Keratinocyte (primary cell): ENCODE measurements around the gene CTSZ. TPM values are rescaled to one million over a fixed set of nuclear protein-coding genes. Genes with fewer than 3 reads are reported as not detected.

Experiments used
- DNase-seq: peaks from one replicate; pipeline ENCODE4 v3.0.0-alpha.2; 2011; ENCODE audit warnings: low read depth, missing footprints, low spot score
- FAIRE-seq: peaks from 2 replicates; lab custom pipeline; 2011; peaks lifted over from hg19 to GRCh38; lab: Jason Lieb, UNC
- H2AFZ ChIP-seq: 2 replicates; pipeline ENCODE4 v1.6.0; 2012; ENCODE audit warnings: low read length, control low read depth, inconsistent platforms; ENCODE audit not compliant: control insufficient read depth
- H3K27ac ChIP-seq: 2 replicates; pipeline ENCODE4 v1.5.1; 2011; ENCODE audit warnings: low read length; ENCODE audit not compliant: control insufficient read depth, insufficient read depth
- H3K27me3 ChIP-seq: 3 replicates; pipeline ENCODE4 v1.6.0; 2011; ENCODE audit warnings: low read length; ENCODE audit not compliant: control insufficient read depth, insufficient read depth; ENCODE audit errors: extremely low read depth
- H3K36me3 ChIP-seq, 2 experiments: 2 replicates in 1 of 2; 3 replicates in 1 of 2; pipeline ENCODE4 v1.5.1; 2011; ENCODE audit warnings: low read length in 2 of 2, mild to moderate bottlenecking in 1 of 2; ENCODE audit not compliant: control insufficient read depth in 2 of 2, insufficient read depth in 2 of 2; ENCODE audit errors: extremely low read depth in 1 of 2
- H3K4me1 ChIP-seq: 3 replicates; pipeline ENCODE4 v1.5.1; 2011; ENCODE audit warnings: low read length; ENCODE audit not compliant: control insufficient read depth, insufficient read depth; ENCODE audit errors: extremely low read depth
- H3K4me2 ChIP-seq: 3 replicates; pipeline ENCODE4 v1.6.0; 2011; ENCODE audit warnings: low read depth, low read length; ENCODE audit not compliant: control insufficient read depth, insufficient read depth; ENCODE audit errors: extremely low read depth
- H3K4me3 ChIP-seq, 3 experiments: fragments of 200-600 bp in 1 of 3; sonication (generic) in 1 of 3; 2 replicates in 2 of 3; 3 replicates in 1 of 3; pipeline ENCODE4 v1.5.1; 2011 to 2016; ENCODE audit warnings: low read length in 3 of 3, mild to moderate bottlenecking in 3 of 3, control low read depth in 2 of 3, inconsistent platforms in 1 of 3, low read depth in 1 of 3, mixed read lengths in 1 of 3, mixed run types in 1 of 3, moderate library complexity in 1 of 3; ENCODE audit not compliant: control insufficient read depth in 2 of 3, insufficient read depth in 2 of 3; ENCODE audit errors: extremely low read depth in 1 of 3
- H3K79me2 ChIP-seq: 2 replicates; pipeline ENCODE4 v1.6.0; 2012; ENCODE audit warnings: low read length; ENCODE audit not compliant: control insufficient read depth, insufficient read depth
- H3K9ac ChIP-seq: 3 replicates; pipeline ENCODE4 v1.6.0; 2011; ENCODE audit warnings: low read length; ENCODE audit not compliant: control insufficient read depth, insufficient read depth; ENCODE audit errors: extremely low read depth
- H3K9me1 ChIP-seq: 3 replicates; pipeline ENCODE4 v1.6.0; 2011; ENCODE audit warnings: low read length; ENCODE audit not compliant: control insufficient read depth, insufficient read depth; ENCODE audit errors: extremely low read depth
- H3K9me3 ChIP-seq: 2 replicates; pipeline ENCODE4 v1.5.1; 2012; ENCODE audit warnings: low read depth, low read length; ENCODE audit not compliant: control insufficient read depth
- H4K20me1 ChIP-seq: 3 replicates; pipeline ENCODE4 v1.6.0; 2011; ENCODE audit warnings: low read length; ENCODE audit not compliant: control insufficient read depth, insufficient read depth; ENCODE audit errors: extremely low read depth
- CTCF ChIP-seq, 3 experiments: IDR thresholded peaks in 1 of 3; conservative IDR thresholded peaks in 1 of 3; optimal IDR thresholded peaks in 1 of 3; 2 replicates in 2 of 3; 3 replicates in 1 of 3; pipeline versions ENCODE3 to v1.5.1; 2011; ENCODE audit warnings: low read length in 3 of 3, mild to moderate bottlenecking in 3 of 3, moderate library complexity in 2 of 3, control low read depth in 1 of 3, inconsistent platforms in 1 of 3; ENCODE audit not compliant: insufficient read depth in 2 of 3; ENCODE audit errors: extremely low read depth in 1 of 3
- EZH2 ChIP-seq: IDR thresholded peaks from one replicate; pipeline ENCODE4 v1.6.1; 2012; ENCODE audit warnings: inconsistent platforms, mild to moderate bottlenecking, low read length, moderate library complexity
- dilution Hi-C: fragments of 300-500 bp; cut with MboI; formaldehyde crosslinking; loops from one replicate; pipeline ENCODE4 v1.7.0; 2020; ENCODE audit warnings: low sequenced_read_pairs; ENCODE audit not compliant: extremely low pct_ligation_motif_present
- polyA plus RNA-seq, 5 experiments: library from polyadenylated mRNA; depleted of rRNA in 3 of 5; stranded (reverse) in 3 of 5; stranded (forward) in 1 of 5; unstranded in 1 of 5; fragments of >200 nt; gene quantifications; 1 replicate in 1 of 5; 2 replicates in 3 of 5; 3 replicates in 1 of 5; pipeline versions ENCODE4 v1.2.1 to v1.2.3, GENCODE V29; 2011 to 2012; ENCODE audit warnings: missing spikeins in 2 of 5, low read depth in 1 of 5, low replicate concordance in 1 of 5

The CTSZ gene
- polyA plus RNA-seq, 1 donor (not counting 4 experiments of a cell fraction or from before 2014, with no cell fraction given) = 138 TPM

DNA sequence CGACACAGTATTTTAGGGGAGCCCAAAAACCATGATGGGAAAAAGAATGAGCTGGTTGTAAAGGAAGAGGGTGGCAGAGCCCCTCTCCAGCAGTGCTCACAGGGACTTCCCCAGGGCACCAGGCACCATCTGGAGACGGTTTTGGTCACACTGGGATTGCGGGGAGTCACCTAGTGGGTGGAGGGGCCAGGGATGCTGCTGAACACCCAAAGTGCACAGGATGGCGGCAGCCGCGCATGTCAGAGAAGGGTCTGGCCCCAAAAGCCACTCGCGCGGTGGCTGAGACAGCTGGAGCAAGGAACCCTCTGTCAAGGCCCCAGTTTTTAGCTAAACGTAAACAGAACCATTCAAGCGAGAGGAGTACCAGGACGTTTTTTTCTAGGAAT lies 10.8 kb downstream of the CTSZ start:
- no peak for TF ChIP-seq EZH2
- TF ChIP-seq CTCF (optimal IDR thresholded peaks at IDR 0.05 in 1 of 3, IDR thresholded peaks at IDR 0.05 in 1 of 3, conservative IDR thresholded peaks at IDR 0.05 in 1 of 3; ENCODE audit: extremely low read depth in 1 of 3, insufficient read depth in 2 of 3, low read length in 3 of 3) = no peak
- FAIRE-seq (no peak), DNase-seq (no peak)
- no peaks in the 10 kb centered on the region for H3K9me3 ChIP-seq
- H2AFZ ChIP-seq = no peak overlapping the region
- dilution Hi-C loops = no loop called here
- H3K4me3 ChIP-seq = no peak overlapping the region
- H3K79me2 ChIP-seq = no peaks in the 10 kb centered on the region
- peaks cover 30 to 33% of the 10 kb centered on the region in 2 experiments for H3K36me3 ChIP-seq
- no peaks in the 10 kb centered on the region for H4K20me1 ChIP-seq
- H3K9me1 ChIP-seq = no peaks in the 10 kb centered on the region
- H3K4me1 ChIP-seq = no peaks in the 10 kb centered on the region
- H3K27me3 ChIP-seq = no peaks in the 10 kb centered on the region
- H3K27ac ChIP-seq = no peak overlapping the region
- no peak overlapping the region for H3K4me2 ChIP-seq
- H3K9ac ChIP-seq = no peak overlapping the region

DNA sequence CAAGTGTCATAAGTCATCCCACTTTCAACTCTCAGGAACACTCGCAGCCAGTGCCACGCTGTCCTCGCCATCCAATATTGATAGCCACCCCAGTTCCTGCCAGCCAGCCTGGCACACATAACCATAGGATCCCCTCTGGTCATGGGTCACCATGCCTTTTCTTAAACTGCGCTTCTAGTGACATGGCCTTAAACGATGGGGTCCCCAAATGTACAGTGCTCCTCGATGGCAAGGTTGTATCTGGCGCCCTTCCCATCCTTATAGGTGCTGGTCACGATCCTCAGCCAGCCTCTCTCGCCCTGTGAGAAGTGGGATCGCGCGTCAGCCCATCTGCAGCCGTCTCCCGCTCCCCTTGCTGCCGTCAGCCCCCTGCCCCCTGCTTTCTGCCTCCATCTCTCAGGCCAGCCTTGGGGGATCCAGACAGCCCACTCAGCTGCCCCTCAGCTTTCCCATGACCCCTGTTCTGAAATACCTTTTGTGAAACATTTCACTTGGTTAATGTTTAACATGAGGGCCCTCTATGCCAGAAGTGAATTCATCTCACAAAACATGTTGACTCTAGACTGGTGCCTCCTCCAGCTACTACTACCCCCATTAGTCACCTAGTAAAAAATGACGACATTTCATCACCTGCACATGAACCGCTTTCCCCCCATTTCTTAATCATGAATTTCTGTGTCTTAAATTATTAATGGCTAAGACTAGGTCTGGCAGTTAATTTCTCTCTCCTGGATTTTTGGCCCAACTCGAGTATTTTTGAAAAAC lies 11.4 kb downstream of the CTSZ start:
- Histone ChIP-seq H3K27ac (no peak overlapping the region), H3K4me2 (no peak overlapping the region)
- DNase-seq = no peak

More for the DNA sequence above, 11.4 kb downstream of the CTSZ start:
- H3K27me3 ChIP-seq = no peaks in the 10 kb centered on the region
- H3K9me3 ChIP-seq = no peaks in the 10 kb centered on the region
- no peaks in the 10 kb centered on the region for H4K20me1 ChIP-seq
- no peaks in the 10 kb centered on the region for H3K4me1 ChIP-seq
- no peaks in the 10 kb centered on the region for H3K9me1 ChIP-seq
- H2AFZ ChIP-seq = no peak overlapping the region
- H3K4me3 ChIP-seq = no peak overlapping the region
- H3K79me2 ChIP-seq = no peaks in the 10 kb centered on the region
- TF ChIP-seq EZH2 (no peak), CTCF (optimal IDR thresholded peaks at IDR 0.05 in 1 of 3, IDR thresholded peaks at IDR 0.05 in 1 of 3, conservative IDR thresholded peaks at IDR 0.05 in 1 of 3; ENCODE audit: extremely low read depth in 1 of 3, insufficient read depth in 2 of 3, low read length in 3 of 3) (no peak)
- dilution Hi-C loops = no loop called here
- H3K9ac ChIP-seq = no peak overlapping the region
- H3K36me3 ChIP-seq = peaks cover 35 to 36% of the 10 kb centered on the region in 2 experiments
- no peak for FAIRE-seq
